HEK293 (cell line): Measurements from ENCODE around the gene PRPH2.

Experiments
- CTCF ChIA-PET: fragments of 350-600 bp; formaldehyde crosslinking; extraction: SDS; loops from one replicate; lab custom pipeline; 2021; ENCODE audit warnings: antibody characterized with exemption; lab: Yijun Ruan, JAX
- POLR2A ChIA-PET: fragments of 300-600 bp; formaldehyde crosslinking; extraction: SDS; loops from one replicate; lab custom pipeline; 2020; ENCODE audit warnings: antibody characterized with exemption, inconsistent platforms; lab: Yijun Ruan, JAX
- H3K27ac ChIP-seq: fragments of 200-500 bp; sonication (Bioruptor generic); 2 replicates; pipeline ENCODE4 v1.5.1; 2014; ENCODE audit warnings: low read depth, low read length, control low read depth, inconsistent platforms; ENCODE audit errors: extremely low read depth
- H3K36me3 ChIP-seq, 2 experiments: fragments of 200-500 bp in 1 of 2; sonication (Bioruptor generic) in 1 of 2; 1 replicate in 1 of 2; 2 replicates in 1 of 2; pipeline ENCODE4 v1.5.1; 2014 to 2017; ENCODE audit warnings: inconsistent platforms in 2 of 2, low read length in 2 of 2; ENCODE audit not compliant: control insufficient read depth in 2 of 2, insufficient read depth in 1 of 2
- H3K4me1 ChIP-seq: fragments of 200-500 bp; sonication (Bioruptor generic); 2 replicates; pipeline ENCODE4 v1.5.1; 2014; ENCODE audit warnings: mild to moderate bottlenecking, low read length, inconsistent platforms; ENCODE audit not compliant: control insufficient read depth, insufficient read depth
- H3K4me3 ChIP-seq: 2 replicates; pipeline ENCODE4 v1.5.1; 2011; ENCODE audit warnings: low read depth, mild to moderate bottlenecking, control low read depth, low read length, moderate library complexity
- H3K9me3 ChIP-seq: fragments of 200-500 bp; sonication (Bioruptor generic); 2 replicates; pipeline ENCODE4 v1.5.1; 2014; ENCODE audit warnings: low read depth, low read length, inconsistent platforms; ENCODE audit not compliant: control insufficient read depth, insufficient read depth
- CTCF ChIP-seq: fragments of 450-650 bp; formaldehyde crosslinking; IDR thresholded peaks from 2 replicates; pipeline ENCODE4 v1.5.1; 2016; ENCODE audit warnings: missing biosample characterization, missing genetic modification characterization
- MZF1 ChIP-seq: fragments of 450-650 bp; formaldehyde crosslinking; IDR thresholded peaks from 2 replicates; pipeline ENCODE4 v1.5.1; 2017; ENCODE audit warnings: missing biosample characterization, missing genetic modification characterization, borderline replicate concordance
- PRDM2 ChIP-seq: fragments of 450-650 bp; formaldehyde crosslinking; IDR thresholded peaks from 2 replicates; pipeline ENCODE4 v1.5.1; 2016; ENCODE audit warnings: missing biosample characterization, missing genetic modification characterization, borderline replicate concordance
- ZEB2 ChIP-seq: fragments of 450-650 bp; formaldehyde crosslinking; IDR thresholded peaks from 2 replicates; pipeline ENCODE4 v1.5.1; 2016; ENCODE audit warnings: missing biosample characterization, missing genetic modification characterization
- ZNF112 ChIP-seq: fragments of 450-650 bp; formaldehyde crosslinking; IDR thresholded peaks from 2 replicates; pipeline ENCODE4 v1.5.0; 2017; ENCODE audit warnings: missing biosample characterization, missing genetic modification characterization
- ZNF2 ChIP-seq: fragments of 450-650 bp; formaldehyde crosslinking; IDR thresholded peaks from 2 replicates; pipeline ENCODE4 v1.5.1; 2016; ENCODE audit warnings: missing biosample characterization, missing genetic modification characterization
- ZNF394 ChIP-seq: fragments of 450-650 bp; formaldehyde crosslinking; IDR thresholded peaks from 2 replicates; pipeline ENCODE4 v1.5.1; 2016; ENCODE audit warnings: missing biosample characterization, missing genetic modification characterization, mild to moderate bottlenecking, moderate library complexity, borderline replicate concordance
- ZNF561 ChIP-seq: fragments of 450-650 bp; IDR thresholded peaks from 2 replicates; pipeline ENCODE4 v1.5.1; 2018; ENCODE audit warnings: missing biosample characterization, missing genetic modification characterization, borderline replicate concordance
- ZNF626 ChIP-seq: fragments of 450-650 bp; sonication (Bioruptor Pico); formaldehyde crosslinking; IDR thresholded peaks from 2 replicates; pipeline ENCODE4 v1.5.1; 2018; ENCODE audit warnings: missing biosample characterization, missing genetic modification characterization, inconsistent platforms
- ZNF654 ChIP-seq: fragments of 450-650 bp; formaldehyde crosslinking; IDR thresholded peaks from 2 replicates; pipeline ENCODE4 v1.5.1; 2016; ENCODE audit warnings: low read depth, missing biosample characterization, missing genetic modification characterization
- ZNF660 ChIP-seq: fragments of 450-650 bp; IDR thresholded peaks from 2 replicates; pipeline ENCODE4 v1.5.1; 2018; ENCODE audit warnings: missing biosample characterization, mild to moderate bottlenecking, missing genetic modification characterization
- ZNF777 ChIP-seq: fragments of 450-650 bp; formaldehyde crosslinking; IDR thresholded peaks from 2 replicates; pipeline ENCODE4 v1.5.1; 2017; ENCODE audit warnings: missing biosample characterization, missing genetic modification characterization, borderline replicate concordance
- ZNF837 ChIP-seq: fragments of 450-650 bp; formaldehyde crosslinking; IDR thresholded peaks from 2 replicates; pipeline ENCODE4 v1.5.1; 2016; ENCODE audit warnings: missing biosample characterization, missing genetic modification characterization
- ZSCAN18 ChIP-seq: fragments of 450-650 bp; formaldehyde crosslinking; IDR thresholded peaks from 2 replicates; pipeline ENCODE4 v1.5.1; 2016; ENCODE audit warnings: missing biosample characterization, missing genetic modification characterization
- TF ChIP-seq, protein P1 (sequence below): fragments of 450-650 bp; IDR thresholded peaks from 2 replicates; pipeline ENCODE4 v1.5.1; 2018; ENCODE audit warnings: missing biosample characterization, missing genetic modification characterization
- TF ChIP-seq, protein P2 (sequence below): sonication (generic); formaldehyde crosslinking; IDR thresholded peaks from 2 replicates; pipeline ENCODE4 v1.8.1; 2022; ENCODE audit warnings: mild to moderate bottlenecking, moderate library complexity, missing genetic modification reagents

Gene PRPH2

DNA sequence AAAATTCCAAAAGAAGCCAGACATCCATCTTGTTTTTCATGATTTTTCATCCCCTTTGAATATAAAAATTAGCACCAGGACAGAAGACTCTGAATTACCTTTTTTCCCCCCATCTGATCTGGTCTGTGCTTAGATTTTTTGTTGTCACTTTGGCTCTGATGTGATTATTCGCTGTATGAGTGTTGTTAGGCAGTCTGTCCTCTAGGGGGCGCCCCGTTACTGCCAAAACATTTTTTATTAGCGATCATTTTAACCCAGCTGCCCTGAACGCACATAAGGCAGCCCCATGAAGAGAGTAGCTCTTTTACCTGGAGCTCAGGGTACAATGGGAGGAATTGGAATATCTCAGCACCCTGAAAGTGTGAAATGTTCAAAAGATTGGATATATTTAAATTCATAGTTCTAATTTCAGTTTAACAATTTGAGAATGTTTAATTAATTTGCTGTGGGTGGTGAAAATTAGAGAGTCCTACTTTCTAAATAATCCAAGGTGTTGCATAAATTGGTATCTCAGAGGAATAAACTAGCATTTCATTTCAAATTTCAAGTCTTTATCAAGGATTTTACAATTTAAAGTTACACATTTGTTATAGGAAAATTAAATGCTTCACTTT is 60.8 kb downstream of the PRPH2 start:
- POLR2A ChIA-PET, result interaction anchor here (0.5 to 1.4 kb wide), 5 partner anchors 64 to 230 kb away, joined by 3 to 5 read pairs (median 4); partner anchors contain the start of genes BICRAL, RPL7L1 and TBCC
- Histone ChIP-seq H3K4me3 (no peak overlapping the region), H3K9me3 (no peaks in the 10 kb centered on the region), H3K4me1 (no peaks in the 10 kb centered on the region), H3K27ac (no peak overlapping the region), H3K36me3 (peaks cover 75 to 80% of the 10 kb centered on the region in 2 experiments)
- CTCF ChIA-PET, result interaction anchor here (0.5 to 7.1 kb wide), 68 partner anchors 9 to 1113 kb away, joined by 3 to 127 read pairs (median 4); partner anchors contain the start of genes KLHDC3, MEA1 and RPL7L1
- TF ChIP-seq, protein P1, sequence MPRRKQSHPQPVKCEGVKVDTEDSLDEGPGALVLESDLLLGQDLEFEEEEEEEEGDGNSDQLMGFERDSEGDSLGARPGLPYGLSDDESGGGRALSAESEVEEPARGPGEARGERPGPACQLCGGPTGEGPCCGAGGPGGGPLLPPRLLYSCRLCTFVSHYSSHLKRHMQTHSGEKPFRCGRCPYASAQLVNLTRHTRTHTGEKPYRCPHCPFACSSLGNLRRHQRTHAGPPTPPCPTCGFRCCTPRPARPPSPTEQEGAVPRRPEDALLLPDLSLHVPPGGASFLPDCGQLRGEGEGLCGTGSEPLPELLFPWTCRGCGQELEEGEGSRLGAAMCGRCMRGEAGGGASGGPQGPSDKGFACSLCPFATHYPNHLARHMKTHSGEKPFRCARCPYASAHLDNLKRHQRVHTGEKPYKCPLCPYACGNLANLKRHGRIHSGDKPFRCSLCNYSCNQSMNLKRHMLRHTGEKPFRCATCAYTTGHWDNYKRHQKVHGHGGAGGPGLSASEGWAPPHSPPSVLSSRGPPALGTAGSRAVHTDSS (tag by site-specific recombination), result 0 out of 2 replicates have a peak, but pooled peaks have one; percentile 7
- TF ChIP-seq ZNF654 (peak; percentile 91), ZNF660 (tag by site-specific recombination) (peak; percentile 86), ZNF561 (tag by site-specific recombination) (no peak), ZNF777 (tag by site-specific recombination) (no peak), ZNF2 (peak; percentile 88), ZEB2 (peak; percentile 31; the same call in 1 of the 2 replicates), PRDM2 (no peak), ZNF394 (tag by site-specific recombination) (peak; percentile 37; the same call in 1 of the 2 replicates), ZNF112 (tag by site-specific recombination) (no peak), CTCF (tag by site-specific recombination) (peak; percentile 47; the same call in 1 of the 2 replicates), MZF1 (tag by site-specific recombination) (peak; percentile 85; the same call in 1 of the 2 replicates)

GRCh38 chr6:42659806-42660205 is 62.6 kb downstream of the PRPH2 start:
- CTCF ChIA-PET, result interaction anchor here (0.7 to 6.1 kb wide), 5 partner anchors 16 to 241 kb away, joined by 4 to 91 read pairs (median 13); partner anchors contain the start of gene RPL7L1
- H3K27ac ChIP-seq, result no peak overlapping the region
- H3K36me3 ChIP-seq, result peaks cover 67 to 74% of the 10 kb centered on the region in 2 experiments
- H3K4me3 ChIP-seq, result no peak overlapping the region
- POLR2A ChIA-PET, result no interaction called here
- no peaks in the 10 kb centered on the region for H3K4me1 ChIP-seq
- TF ChIP-seq, protein P2, sequence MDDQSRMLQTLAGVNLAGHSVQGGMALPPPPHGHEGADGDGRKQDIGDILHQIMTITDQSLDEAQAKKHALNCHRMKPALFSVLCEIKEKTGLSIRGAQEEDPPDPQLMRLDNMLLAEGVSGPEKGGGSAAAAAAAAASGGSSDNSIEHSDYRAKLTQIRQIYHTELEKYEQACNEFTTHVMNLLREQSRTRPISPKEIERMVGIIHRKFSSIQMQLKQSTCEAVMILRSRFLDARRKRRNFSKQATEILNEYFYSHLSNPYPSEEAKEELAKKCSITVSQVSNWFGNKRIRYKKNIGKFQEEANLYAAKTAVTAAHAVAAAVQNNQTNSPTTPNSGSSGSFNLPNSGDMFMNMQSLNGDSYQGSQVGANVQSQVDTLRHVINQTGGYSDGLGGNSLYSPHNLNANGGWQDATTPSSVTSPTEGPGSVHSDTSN (CRISPR knock-in tag), result no peak
- TF ChIP-seq ZSCAN18 (no peak), ZNF626 (tag by site-specific recombination) (no peak), ZNF837 (tag by site-specific recombination) (no peak), ZNF777 (tag by site-specific recombination) (no peak)
- H3K9me3 ChIP-seq, result no peaks in the 10 kb centered on the region
